HCT116 (cell line): ENCODE data around the gene NTSR2. TPM values are rescaled to one million over a fixed set of nuclear protein-coding genes. Genes with fewer than 3 reads are reported as not detected.

Source experiments
- ATAC-seq: fragments of 200-7000 bp; cut with Tn5 transposase; 2 replicates; pipeline ENCODE4 v1.9.1; 2020; ENCODE audit warnings: mild to moderate bottlenecking, moderate library complexity
- BruUV-seq: library from RNA; stranded (reverse); fragments of 400-500 nt; replicated peaks from 2 replicates; lab custom pipeline; 2021; lab: Mats Ljungman, UMichigan
- CTCF ChIA-PET: fragments of 300-600 bp; sonication (Branson Sonifier 250); formaldehyde crosslinking; loops from one replicate; lab custom pipeline; 2021; ENCODE audit warnings: antibody characterized with exemption; lab: Charles Lee
- POLR2A ChIA-PET: fragments of 300-600, 350-600 bp; sonication (Branson Sonifier 250); formaldehyde crosslinking; loops from one replicate; lab custom pipeline; 2021; ENCODE audit warnings: antibody characterized with exemption; lab: Charles Lee
- RAD21 ChIA-PET, 2 experiments: fragments of 300-600 bp; sonication (Branson Sonifier 250); formaldehyde crosslinking; loops; one replicate each; lab custom pipeline; 2023; ENCODE audit warnings: low total read pairs in 2 of 2; ENCODE audit not compliant: uncharacterized antibody in 2 of 2, unreplicated experiment in 2 of 2, low non-redundant PET in 1 of 2; lab: Charles Lee
- DNase-seq: peaks from one replicate; pipeline ENCODE4 v3.0.0-alpha.2; 2010; ENCODE audit warnings: low read depth, low spot score
- H2AFZ ChIP-seq: fragments of 200-600 bp; shearing (Covaris generic), sonication (generic); 2 replicates; pipeline ENCODE4 v1.6.1; 2017; ENCODE audit warnings: low read depth, mixed run types, mixed read lengths, antibody characterized with exemption, low read length; ENCODE audit not compliant: poor library complexity, severe bottlenecking
- H3K27ac ChIP-seq: 2 replicates; pipeline ENCODE4 v1.5.1; 2012; ENCODE audit warnings: low read depth, low read length
- H3K27me3 ChIP-seq: fragments of 200-600 bp; sonication (generic); 2 replicates; pipeline ENCODE4 v1.6.1; 2016; ENCODE audit warnings: mixed run types, low read length, mixed read lengths; ENCODE audit not compliant: insufficient read depth
- H3K36me3 ChIP-seq, 2 experiments: fragments of 200-500 bp in 1 of 2; fragments of 200-600 bp in 1 of 2; sonication (Bioruptor generic) in 1 of 2; sonication (generic) in 1 of 2; 2 replicates each; pipeline versions ENCODE4 v1.5.1 to v1.6.1; 2014 to 2016; ENCODE audit warnings: low read length in 2 of 2, inconsistent platforms in 1 of 2, mixed read lengths in 1 of 2, mixed run types in 1 of 2; ENCODE audit not compliant: insufficient read depth in 2 of 2, control insufficient read depth in 1 of 2
- H3K4me1 ChIP-seq, 2 experiments: fragments of 200-600 bp in 1 of 2; sonication (generic) in 1 of 2; 2 replicates each; pipeline versions ENCODE4 v1.5.1 to v1.6.1; 2012 to 2017; ENCODE audit warnings: low read length in 2 of 2, inconsistent platforms in 1 of 2, mild to moderate bottlenecking in 1 of 2, mixed read lengths in 1 of 2, mixed run types in 1 of 2, moderate library complexity in 1 of 2; ENCODE audit not compliant: insufficient read depth in 2 of 2, control insufficient read depth in 1 of 2
- H3K4me2 ChIP-seq: fragments of 200-600 bp; sonication (generic); 2 replicates; pipeline ENCODE4 v1.6.1; 2017; ENCODE audit warnings: mixed run types, low read length, mixed read lengths
- H3K4me3 ChIP-seq, 2 experiments: fragments of 200-600 bp in 1 of 2; sonication (generic) in 1 of 2; replicated peaks in 1 of 2; 2 replicates each; pipeline ENCODE4 v1.5.1; 2011 to 2016; ENCODE audit warnings: low read length in 2 of 2, control low read depth in 1 of 2, low read depth in 1 of 2, mild to moderate bottlenecking in 1 of 2, mixed read lengths in 1 of 2, mixed run types in 1 of 2
- H3K79me2 ChIP-seq: fragments of 200-600 bp; sonication (generic); 2 replicates; pipeline ENCODE4 v1.6.1; 2017; ENCODE audit warnings: mild to moderate bottlenecking, mixed run types, low read length, moderate library complexity, mixed read lengths; ENCODE audit not compliant: insufficient read depth
- H3K9ac ChIP-seq: fragments of 200-600 bp; sonication (generic); 2 replicates; pipeline ENCODE4 v1.6.1; 2016; ENCODE audit warnings: low read length, mixed read lengths
- H3K9me2 ChIP-seq: fragments of 200-600 bp; sonication (generic), shearing (Covaris generic); 2 replicates; pipeline ENCODE4 v1.6.1; 2017; ENCODE audit warnings: mixed run types, mild to moderate bottlenecking, moderate library complexity; ENCODE audit not compliant: insufficient read depth
- H3K9me3 ChIP-seq, 2 experiments: fragments of 200-500 bp in 1 of 2; fragments of 200-600 bp in 1 of 2; sonication (Bioruptor generic) in 1 of 2; sonication (generic) in 1 of 2; 2 replicates each; pipeline ENCODE4 v1.6.1; 2014 to 2017; ENCODE audit warnings: low read length in 2 of 2, mixed read lengths in 2 of 2, inconsistent platforms in 1 of 2, low read depth in 1 of 2, mild to moderate bottlenecking in 1 of 2, mixed run types in 1 of 2, moderate library complexity in 1 of 2; ENCODE audit not compliant: control insufficient read depth in 1 of 2, insufficient read depth in 1 of 2
- H4K20me1 ChIP-seq: fragments of 200-600 bp; sonication (generic), shearing (Covaris generic); 2 replicates; pipeline ENCODE4 v1.6.1; 2017; ENCODE audit warnings: mixed run types, mild to moderate bottlenecking, moderate library complexity; ENCODE audit not compliant: insufficient read depth
- CEBPB ChIP-seq: IDR thresholded peaks from 2 replicates; pipeline ENCODE4 v1.6.1; 2012; ENCODE audit warnings: low read depth
- EGR1 ChIP-seq: IDR thresholded peaks from 2 replicates; pipeline ENCODE4 v1.6.1; 2012; ENCODE audit warnings: low read depth
- ELF1 ChIP-seq: IDR thresholded peaks from 2 replicates; pipeline ENCODE4 v1.6.1; 2012; ENCODE audit warnings: low read depth, borderline replicate concordance
- EZH2phosphoT487 ChIP-seq: fragments of 200-600 bp; IDR thresholded peaks from 2 replicates; pipeline ENCODE4 v1.6.1; 2018; ENCODE audit warnings: antibody characterized with exemption, borderline replicate concordance
- RAD21 ChIP-seq: IDR thresholded peaks from 2 replicates; pipeline ENCODE4 v1.6.1; 2012; ENCODE audit warnings: low read depth, mild to moderate bottlenecking
- SIN3A ChIP-seq: IDR thresholded peaks from 2 replicates; pipeline ENCODE4 v1.6.1; 2012; ENCODE audit warnings: low read depth
- TCF7L2 ChIP-seq: IDR thresholded peaks from 2 replicates; pipeline ENCODE4 v1.7.0; 2011; ENCODE audit warnings: borderline replicate concordance, inconsistent platforms; ENCODE audit not compliant: insufficient read depth, insufficient read length; ENCODE audit errors: extremely low read depth
- YY1 ChIP-seq: IDR thresholded peaks from 2 replicates; pipeline ENCODE4 v1.6.1; 2011; ENCODE audit warnings: low read length, low read depth, moderate library complexity, mild to moderate bottlenecking; ENCODE audit not compliant: insufficient replicate concordance; ENCODE audit errors: extremely low read depth
- ZFX ChIP-seq: fragments of 450-650 bp; IDR thresholded peaks from 2 replicates; pipeline ENCODE4 v1.6.1; 2017
- intact Hi-C: fragments of 100-400 bp; cut with micrococcal nuclease; formaldehyde crosslinking; loops from 2 replicates; pipeline ENCODE4 v1.10.0; 2022
- total RNA-seq: library from RNA; stranded (reverse); gene quantifications from one replicate; pipeline ENCODE4 v1.2.1, GENCODE V29; 2021; ENCODE audit not compliant: unreplicated experiment
- TF ChIP-seq, protein P1 (sequence below): IDR thresholded peaks from 2 replicates; pipeline ENCODE4 v1.6.1; 2012; ENCODE audit warnings: low read depth
- TF ChIP-seq, protein P2 (sequence below): IDR thresholded peaks from 2 replicates; pipeline ENCODE4 v1.6.1; 2011; ENCODE audit warnings: mild to moderate bottlenecking, low read length, moderate library complexity; ENCODE audit not compliant: insufficient replicate concordance; ENCODE audit errors: extremely low read depth
- TF ChIP-seq, protein P3 (sequence below): IDR thresholded peaks from 2 replicates; pipeline ENCODE4 v1.6.1; 2012

NTSR2 gene
- total RNA-seq, 1 experiment from 2014 or later = not detected

DNA sequence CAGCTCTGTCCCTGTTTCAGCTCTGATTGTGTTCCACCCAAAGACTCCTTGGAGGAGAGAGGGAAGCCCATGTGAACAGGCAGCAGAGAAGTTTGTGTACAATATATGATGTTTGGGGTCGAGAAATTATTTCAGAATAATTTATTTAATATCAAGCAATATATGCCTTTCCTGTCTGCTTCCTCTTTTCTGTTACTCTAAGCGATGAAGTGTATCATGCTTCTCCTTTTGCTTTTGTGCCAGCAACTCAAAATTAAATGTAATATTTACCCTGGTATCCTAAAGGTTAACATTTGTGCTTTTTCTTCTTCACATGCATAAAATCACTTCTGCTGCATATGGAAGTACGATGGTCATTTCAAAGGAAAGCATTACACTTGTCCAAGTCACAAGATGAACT, 2.4 kb upstream of the NTSR2 start:
- H3K9me2 ChIP-seq = no peaks in the 10 kb centered on the region
- BruUV-seq = no TSS peak
- POLR2A ChIA-PET = no interaction called here

DNA sequence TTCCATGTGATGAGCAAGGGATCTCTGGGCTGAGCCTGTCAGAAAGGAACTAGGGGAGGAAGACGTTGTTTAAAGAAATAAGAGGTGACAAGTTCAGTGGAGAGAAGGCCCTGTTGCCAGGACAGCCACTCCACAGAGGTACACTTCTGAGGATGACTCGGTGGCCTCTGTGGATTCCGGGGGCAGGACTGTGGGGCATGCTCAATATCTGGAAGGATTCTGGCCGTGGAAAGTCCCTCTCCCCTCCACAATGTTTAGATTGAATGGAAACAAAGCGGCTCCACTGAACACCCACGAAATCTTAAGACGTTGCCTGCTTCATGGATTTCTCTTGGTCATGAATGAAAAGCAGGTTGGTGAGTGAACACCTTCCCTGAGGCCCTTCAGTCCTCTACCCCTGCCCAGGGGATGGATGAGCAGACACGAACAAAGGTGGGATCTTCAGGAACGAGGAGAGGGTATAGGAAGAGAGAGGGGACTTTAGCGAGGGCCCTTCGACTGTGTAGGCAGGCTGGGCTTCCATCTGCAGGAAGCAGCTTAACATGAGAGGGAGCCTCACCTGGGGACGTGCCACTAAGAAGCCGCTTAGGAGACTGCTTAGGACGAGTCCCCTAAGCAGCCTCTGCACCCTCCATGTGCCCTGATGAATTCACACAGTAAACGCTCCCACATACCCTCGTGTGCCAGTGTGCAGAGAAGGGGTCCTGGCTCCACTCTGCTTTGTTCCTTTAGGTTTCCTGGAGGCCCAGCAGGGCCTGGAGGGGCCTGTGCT, 1.9 kb downstream of the NTSR2 start:
- Histone ChIP-seq H3K4me2 (no peak overlapping the region), H2AFZ (no peak overlapping the region), H4K20me1 (no peaks in the 10 kb centered on the region), H3K27me3 (no peaks in the 10 kb centered on the region), H3K4me1 (no peaks in the 10 kb centered on the region), H3K4me3 (no peak overlapping the region), H3K9ac (no peak overlapping the region), H3K9me2 (no peaks in the 10 kb centered on the region), H3K27ac (no peak overlapping the region), H3K79me2 (no peaks in the 10 kb centered on the region), H3K36me3 (no peaks in the 10 kb centered on the region), H3K9me3 (peaks cover 0 to 6% of the 10 kb centered on the region in 2 experiments; a peak in 2 of 4 replicates)
- ChIA-PET POLR2A (no interaction called here), RAD21 (no interaction called here), CTCF (no interaction called here)
- ATAC-seq (no peak), DNase-seq (no peak)
- BruUV-seq = no TSS peak
- intact Hi-C loops = no loop called here
- TF ChIP-seq ELF1 (no peak), YY1 (no peak), SIN3A (no peak), EGR1 (no peak)
- TF ChIP-seq, protein P1, sequence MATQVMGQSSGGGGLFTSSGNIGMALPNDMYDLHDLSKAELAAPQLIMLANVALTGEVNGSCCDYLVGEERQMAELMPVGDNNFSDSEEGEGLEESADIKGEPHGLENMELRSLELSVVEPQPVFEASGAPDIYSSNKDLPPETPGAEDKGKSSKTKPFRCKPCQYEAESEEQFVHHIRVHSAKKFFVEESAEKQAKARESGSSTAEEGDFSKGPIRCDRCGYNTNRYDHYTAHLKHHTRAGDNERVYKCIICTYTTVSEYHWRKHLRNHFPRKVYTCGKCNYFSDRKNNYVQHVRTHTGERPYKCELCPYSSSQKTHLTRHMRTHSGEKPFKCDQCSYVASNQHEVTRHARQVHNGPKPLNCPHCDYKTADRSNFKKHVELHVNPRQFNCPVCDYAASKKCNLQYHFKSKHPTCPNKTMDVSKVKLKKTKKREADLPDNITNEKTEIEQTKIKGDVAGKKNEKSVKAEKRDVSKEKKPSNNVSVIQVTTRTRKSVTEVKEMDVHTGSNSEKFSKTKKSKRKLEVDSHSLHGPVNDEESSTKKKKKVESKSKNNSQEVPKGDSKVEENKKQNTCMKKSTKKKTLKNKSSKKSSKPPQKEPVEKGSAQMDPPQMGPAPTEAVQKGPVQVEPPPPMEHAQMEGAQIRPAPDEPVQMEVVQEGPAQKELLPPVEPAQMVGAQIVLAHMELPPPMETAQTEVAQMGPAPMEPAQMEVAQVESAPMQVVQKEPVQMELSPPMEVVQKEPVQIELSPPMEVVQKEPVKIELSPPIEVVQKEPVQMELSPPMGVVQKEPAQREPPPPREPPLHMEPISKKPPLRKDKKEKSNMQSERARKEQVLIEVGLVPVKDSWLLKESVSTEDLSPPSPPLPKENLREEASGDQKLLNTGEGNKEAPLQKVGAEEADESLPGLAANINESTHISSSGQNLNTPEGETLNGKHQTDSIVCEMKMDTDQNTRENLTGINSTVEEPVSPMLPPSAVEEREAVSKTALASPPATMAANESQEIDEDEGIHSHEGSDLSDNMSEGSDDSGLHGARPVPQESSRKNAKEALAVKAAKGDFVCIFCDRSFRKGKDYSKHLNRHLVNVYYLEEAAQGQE = no peak
- TF ChIP-seq, protein P2, sequence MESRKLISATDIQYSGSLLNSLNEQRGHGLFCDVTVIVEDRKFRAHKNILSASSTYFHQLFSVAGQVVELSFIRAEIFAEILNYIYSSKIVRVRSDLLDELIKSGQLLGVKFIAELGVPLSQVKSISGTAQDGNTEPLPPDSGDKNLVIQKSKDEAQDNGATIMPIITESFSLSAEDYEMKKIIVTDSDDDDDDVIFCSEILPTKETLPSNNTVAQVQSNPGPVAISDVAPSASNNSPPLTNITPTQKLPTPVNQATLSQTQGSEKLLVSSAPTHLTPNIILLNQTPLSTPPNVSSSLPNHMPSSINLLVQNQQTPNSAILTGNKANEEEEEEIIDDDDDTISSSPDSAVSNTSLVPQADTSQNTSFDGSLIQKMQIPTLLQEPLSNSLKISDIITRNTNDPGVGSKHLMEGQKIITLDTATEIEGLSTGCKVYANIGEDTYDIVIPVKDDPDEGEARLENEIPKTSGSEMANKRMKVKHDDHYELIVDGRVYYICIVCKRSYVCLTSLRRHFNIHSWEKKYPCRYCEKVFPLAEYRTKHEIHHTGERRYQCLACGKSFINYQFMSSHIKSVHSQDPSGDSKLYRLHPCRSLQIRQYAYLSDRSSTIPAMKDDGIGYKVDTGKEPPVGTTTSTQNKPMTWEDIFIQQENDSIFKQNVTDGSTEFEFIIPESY = no peak

More for the DNA sequence above, 2.4 kb upstream of the NTSR2 start:
- ChIA-PET CTCF (no interaction called here), RAD21 (no interaction called here)
- Histone ChIP-seq H3K79me2 (no peaks in the 10 kb centered on the region), H3K27ac (no peak overlapping the region), H3K4me3 (no peak overlapping the region), H3K9me3 (no peaks in the 10 kb centered on the region), H3K4me1 (no peaks in the 10 kb centered on the region), H4K20me1 (no peaks in the 10 kb centered on the region), H2AFZ (no peak overlapping the region), H3K4me2 (no peak overlapping the region), H3K27me3 (no peaks in the 10 kb centered on the region), H3K36me3 (no peaks in the 10 kb centered on the region), H3K9ac (no peak overlapping the region)
- intact Hi-C loops = no loop called here
- no peak for DNase-seq
- TF ChIP-seq CEBPB = no peak
- TF ChIP-seq, protein P3, sequence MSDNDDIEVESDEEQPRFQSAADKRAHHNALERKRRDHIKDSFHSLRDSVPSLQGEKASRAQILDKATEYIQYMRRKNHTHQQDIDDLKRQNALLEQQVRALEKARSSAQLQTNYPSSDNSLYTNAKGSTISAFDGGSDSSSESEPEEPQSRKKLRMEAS = no peak
- no peak for TF ChIP-seq RAD21
- TF ChIP-seq YY1 = no peak
- no peak for TF ChIP-seq TCF7L2
- TF ChIP-seq EZH2phosphoT487 = no peak
- TF ChIP-seq ZFX = no peak
- no peak for ATAC-seq
